ENCODE measurements around the gene MGAT1. TPM values are rescaled to one million over a fixed set of nuclear protein-coding genes. Genes with fewer than 3 reads are reported as not detected.
A peak's percentile ranks its signal among the peaks of the same experiment; 100 is the strongest.

Gene MGAT1
- polyA plus RNA-seq, 3 donors = 231 to 523 (median 385) TPM

DNA sequence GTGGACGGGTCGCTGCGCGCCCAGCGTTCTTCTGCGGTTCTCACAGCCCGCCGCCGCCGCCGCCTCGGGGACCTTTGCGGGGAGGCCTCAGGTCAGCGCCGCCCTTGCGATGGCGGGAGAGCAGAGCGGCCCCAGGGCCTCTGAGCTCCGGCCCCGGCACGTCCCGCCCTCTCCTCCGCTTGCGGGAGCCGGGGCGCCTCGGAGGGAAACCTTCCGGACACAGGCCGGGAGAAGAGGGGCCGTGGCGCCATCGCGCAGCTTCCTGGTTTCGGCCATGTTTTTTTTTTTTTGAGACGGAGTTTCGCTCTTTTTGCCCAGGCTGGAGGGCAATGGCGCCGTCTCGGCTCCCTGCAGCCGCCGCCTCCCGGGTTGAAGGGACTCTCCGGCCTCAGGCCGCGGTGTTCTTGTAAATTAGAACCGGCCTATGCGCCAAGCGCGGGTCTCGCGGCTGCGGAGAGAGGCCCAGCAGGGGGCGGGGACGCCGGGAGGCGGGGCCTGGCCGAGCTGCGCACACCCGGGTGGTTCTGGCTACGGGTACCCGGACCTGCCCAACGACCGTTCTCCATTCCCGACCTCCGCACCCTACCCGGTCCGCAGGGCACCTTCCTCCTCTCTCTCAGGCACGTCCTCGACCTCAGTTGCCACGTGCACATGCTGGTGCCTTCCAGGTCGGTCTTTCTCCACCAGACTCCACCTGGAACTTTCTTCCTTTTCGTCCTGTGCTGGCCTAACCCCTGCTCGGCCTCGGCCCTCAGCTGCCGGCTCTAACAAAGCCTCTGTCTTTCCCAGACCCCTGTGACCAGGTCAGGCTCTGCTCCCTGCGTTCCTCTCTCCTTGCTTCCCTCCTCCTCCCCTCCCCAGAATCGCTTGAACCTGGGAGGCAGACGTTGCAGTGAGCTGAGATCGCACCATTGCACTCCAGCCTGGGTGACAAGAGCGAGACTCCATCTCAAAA is 28.8 kb upstream of the MGAT1 start:
- Histone ChIP-seq H3K36me3 (replicated peaks in 1 of 2; ENCODE audit: control insufficient read depth in 1 of 2, insufficient read depth in 2 of 2, low read length in 2 of 2) (peaks cover 20 to 25% of the 10 kb centered on the region in 2 donors), H3K27me3 (ENCODE audit: control insufficient read depth in 2 of 2, insufficient read depth in 2 of 2, low read length in 2 of 2) (no peaks in the 10 kb centered on the region), H3K9ac (ENCODE audit: insufficient read depth, low read length, poor library complexity, severe bottlenecking) (peak overlapping the region; percentile 98), H3K27ac (ENCODE audit: low read depth in 1 of 2, low read length in 2 of 2) (peak overlapping the region; percentile 96 to 98), H3K4me3 (replicated peaks in 1 of 3; ENCODE audit: low read depth in 2 of 3, low read length in 3 of 3) (peak overlapping the region; percentile 70 to 91 (median 89)), H3K4me2 (replicated peaks; ENCODE audit: extremely low read depth, low read length, poor library complexity, severe bottlenecking) (peak overlapping the region; percentile 91), H2AFZ (ENCODE audit: insufficient read depth, low read depth, low read length, poor library complexity, severe bottlenecking) (peak overlapping the region; percentile 88), H3K79me2 (ENCODE audit: insufficient read depth, low read length) (peaks cover 50% of the 10 kb centered on the region), H4K20me1 (ENCODE audit: insufficient read depth, low read length) (peaks cover 18% of the 10 kb centered on the region), H3K9me3 (replicated peaks in 1 of 2; ENCODE audit: control insufficient read depth in 1 of 2, insufficient read depth in 1 of 2, low read length in 2 of 2) (peaks cover 0 to 3% of the 10 kb centered on the region in 2 donors), H3K4me1 (ENCODE audit: control insufficient read depth in 1 of 2, insufficient read depth in 2 of 2, low read length in 2 of 2) (peaks cover 40 to 45% of the 10 kb centered on the region in 2 donors)
- DNase-seq = peak; percentile 68 to 75 (median 74)
- Mint-ChIP-seq H3K9me3 (peaks cover 0 to 8% (median 2%) of the 10 kb centered on the region in 7 donors), H3K4me1 (peaks cover 53% of the 10 kb centered on the region), H3K27ac (peak overlapping the region; percentile 98 to 99 (median 98)), H3K36me3 (peaks cover 37 to 44% of the 10 kb centered on the region in 2 donors), H3K27me3 (ENCODE audit: low read depth in 3 of 3) (peaks cover 0 to 2% (median 0%) of the 10 kb centered on the region in 3 donors), H3K4me3 (peak overlapping the region; percentile 93 to 99)
- intact Hi-C loops (cut with micrococcal nuclease) = loop anchor here (2.0 kb wide), 2 partner anchors 17 to 29 kb away; partner anchors contain the start of gene MGAT1 (in 1 of the 2)
- 1% methylated on average over 80 of the region's 80 CpGs for WGBS (ENCODE audit: insufficient coverage)
- peak; percentile 18 for TF ChIP-seq CTCF (IDR thresholded peaks at IDR 0.05)
